ENCODE data around the gene HEATR1. TPM values are rescaled to one million over a fixed set of nuclear protein-coding genes. Genes with fewer than 3 reads are reported as not detected.

HEATR1 gene
- total and polyA plus RNA-seq, 2 donors (not counting 1 experiment from before 2014, with no cell fraction given) = 6.1 to 50.6 TPM

- H2AFZ ChIP-seq (ENCODE audit: insufficient read depth, low read depth, low read length, poor library complexity, severe bottlenecking) = no peak overlapping the region
- H3K9me3 ChIP-seq (ENCODE audit: control extremely low read depth in 1 of 3, control insufficient read depth in 2 of 3, insufficient read depth in 1 of 3, low read length in 2 of 3) = peaks cover 0 to 5% (median 0%) of the 10 kb centered on the region in 3 donors
- H3K4me2 ChIP-seq (replicated peaks; ENCODE audit: low read depth, low read length, poor library complexity, severe bottlenecking) = no peak overlapping the region
- 91% methylated on average over 6 of the region's 7 CpGs for WGBS (ENCODE audit: insufficient coverage)
- H3K4me1 Mint-ChIP-seq = no peaks in the 10 kb centered on the region
- H3K27me3 ChIP-seq (replicated peaks in 1 of 4; ENCODE audit: control extremely low read depth in 1 of 4, control insufficient read depth in 3 of 4, insufficient read depth in 4 of 4, low read length in 3 of 4) = peaks cover 0 to 4% (median 1%) of the 10 kb centered on the region in 4 experiments
- no peak overlapping the region for H3K27ac Mint-ChIP-seq
- ChIA-PET CTCF (no interaction called here), POLR2A (no interaction called here)
- TF ChIP-seq CTCF (IDR thresholded peaks at IDR 0.05) (no peak), EZH2 (IDR thresholded peaks at IDR 0.05; ENCODE audit: borderline replicate concordance, insufficient read depth, low read depth, low read length, poor library complexity, severe bottlenecking) (no peak)
- intact Hi-C loops (cut with micrococcal nuclease) = no loop called here
- H3K4me1 ChIP-seq (ENCODE audit: control insufficient read depth in 2 of 2, insufficient read depth in 2 of 2, low read length in 2 of 2) = no peaks in the 10 kb centered on the region
- no peak overlapping the region for H3K4me3 Mint-ChIP-seq
- no peak overlapping the region for H3K9ac ChIP-seq (ENCODE audit: low read length)
- H3K4me3 ChIP-seq (ENCODE audit: control extremely low read depth in 1 of 5, extremely low read depth in 1 of 5, insufficient read depth in 1 of 5, low read depth in 2 of 5, low read length in 4 of 5) = no peak overlapping the region
- H3K27ac ChIP-seq (ENCODE audit: low read length in 2 of 2) = no peak overlapping the region
- H3K27me3 Mint-ChIP-seq = peaks cover 30% of the 10 kb centered on the region
- H4K20me1 ChIP-seq (ENCODE audit: control insufficient read depth, insufficient read depth, low read length, poor library complexity, severe bottlenecking) = no peaks in the 10 kb centered on the region
- peaks cover 2% of the 10 kb centered on the region for H3K9me3 Mint-ChIP-seq (ENCODE audit: insufficient read depth)
- DNase-seq = no peak
- H3K36me3 ChIP-seq (replicated peaks in 1 of 2; ENCODE audit: control extremely low read depth in 1 of 2, control insufficient read depth in 1 of 2, extremely low read depth in 1 of 2, insufficient read depth in 2 of 2, low read length in 1 of 2) = no peaks in the 10 kb centered on the region
- ATAC-seq (ENCODE audit: low read depth) = no peak
- H3K79me2 ChIP-seq (ENCODE audit: control insufficient read depth, insufficient read depth, low read length) = no peaks in the 10 kb centered on the region
These were observed 31.7 kb upstream of the HEATR1 start for GRCh38 chr1:236636017-236636416.

DNA sequence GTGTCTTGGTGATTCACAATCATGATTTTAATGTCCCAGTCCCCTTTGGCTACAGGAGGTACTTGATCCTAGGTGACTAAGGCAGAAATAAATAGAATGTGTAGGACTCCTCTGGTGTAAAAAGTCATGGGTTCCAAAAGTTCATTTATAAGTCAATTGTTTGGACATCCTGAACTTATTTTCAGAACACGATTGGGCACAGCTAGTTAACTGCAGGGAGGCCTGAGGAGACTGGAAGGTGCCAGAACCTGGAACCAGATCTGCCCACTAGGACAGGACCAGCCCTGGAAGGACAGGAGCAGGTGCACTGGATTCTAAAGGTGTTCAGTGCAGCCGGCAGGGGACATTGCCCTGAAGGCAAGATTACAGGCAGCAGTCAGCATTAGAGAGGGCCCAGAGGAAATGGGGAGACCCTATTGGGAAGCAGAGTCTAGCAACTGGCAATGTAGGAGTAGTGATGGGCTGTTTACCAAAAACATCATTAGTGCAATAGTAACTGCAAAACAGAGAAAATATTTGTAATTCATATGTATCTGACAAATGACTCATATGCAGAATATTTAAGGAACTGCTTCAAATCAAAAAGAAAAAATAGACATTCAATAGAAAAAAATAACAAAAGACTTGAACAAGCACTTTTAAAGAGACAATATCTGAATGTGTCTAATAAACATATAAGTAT, 23.6 kb upstream of the HEATR1 start:
- ATAC-seq (ENCODE audit: low read depth) = no peak
- Mint-ChIP-seq H3K9me3 (ENCODE audit: insufficient read depth) (peaks cover 2% of the 10 kb centered on the region), H3K4me1 (no peaks in the 10 kb centered on the region), H3K27ac (no peak overlapping the region), H3K27me3 (peaks cover 31% of the 10 kb centered on the region), H3K4me3 (no peak overlapping the region)
- H3K4me2 ChIP-seq (replicated peaks; ENCODE audit: low read depth, low read length, poor library complexity, severe bottlenecking) = no peak overlapping the region
- no peak overlapping the region for H2AFZ ChIP-seq (ENCODE audit: insufficient read depth, low read depth, low read length, poor library complexity, severe bottlenecking)
- TF ChIP-seq CTCF (IDR thresholded peaks at IDR 0.05) (no peak), EZH2 (IDR thresholded peaks at IDR 0.05; ENCODE audit: borderline replicate concordance, insufficient read depth, low read depth, low read length, poor library complexity, severe bottlenecking) (no peak)
- no peaks in the 10 kb centered on the region for H4K20me1 ChIP-seq (ENCODE audit: control insufficient read depth, insufficient read depth, low read length, poor library complexity, severe bottlenecking)
- ChIA-PET CTCF (no interaction called here), POLR2A (no interaction called here)
- no peaks in the 10 kb centered on the region for H3K4me1 ChIP-seq (ENCODE audit: control insufficient read depth in 2 of 2, insufficient read depth in 2 of 2, low read length in 2 of 2)
- no peaks in the 10 kb centered on the region for H3K79me2 ChIP-seq (ENCODE audit: control insufficient read depth, insufficient read depth, low read length)
- H3K36me3 ChIP-seq (replicated peaks in 1 of 2; ENCODE audit: control extremely low read depth in 1 of 2, control insufficient read depth in 1 of 2, extremely low read depth in 1 of 2, insufficient read depth in 2 of 2, low read length in 1 of 2) = no peaks in the 10 kb centered on the region
- H3K9ac ChIP-seq (ENCODE audit: low read length) = no peak overlapping the region
- H3K4me3 ChIP-seq (ENCODE audit: control extremely low read depth in 1 of 5, extremely low read depth in 1 of 5, insufficient read depth in 1 of 5, low read depth in 2 of 5, low read length in 4 of 5) = no peak overlapping the region
- no peak for DNase-seq
- no peak overlapping the region for H3K27ac ChIP-seq (ENCODE audit: low read length in 2 of 2)
- peaks cover 0 to 2% (median 0%) of the 10 kb centered on the region in 3 donors for H3K9me3 ChIP-seq (ENCODE audit: control extremely low read depth in 1 of 3, control insufficient read depth in 2 of 3, insufficient read depth in 1 of 3, low read length in 2 of 3)
- intact Hi-C loops (cut with micrococcal nuclease) = no loop called here
- WGBS (ENCODE audit: insufficient coverage) = 88% methylated on average over 2 of the region's 2 CpGs
- H3K27me3 ChIP-seq (replicated peaks in 1 of 4; ENCODE audit: control extremely low read depth in 1 of 4, control insufficient read depth in 3 of 4, insufficient read depth in 4 of 4, low read length in 3 of 4) = peaks cover 0 to 4% (median 1%) of the 10 kb centered on the region in 4 experiments

Measured in B cell (primary cell).